GM19025 (cell line): ENCODE data around the gene ACOT8.
"Not testable (repeated sequence)": the region's sequence is repeated elsewhere in the genome, so short reads cannot be mapped to it uniquely, and the experiment has no call there.

ENCODE experiments used
- ATAC-seq: cut with Tn5 transposase; IDR thresholded peaks from one replicate; pipeline ENCODE4 v1.9.1; 2021; ENCODE audit warnings: mild to moderate bottlenecking, low read depth, moderate library complexity; ENCODE audit not compliant: unreplicated experiment

Gene ACOT8

GRCh38 chr20:45857114-45857881 lies at the start of gene ACOT8, which contains the start of gene ZSWIM3:
TSS of gene ACOT8 (minus strand) at chr20:45857392. CDS start at chr20:45857315, 77 bp downstream.
TSS of gene ZSWIM3 (plus strand) at chr20:45857614. CDS start at chr20:45857826, 212 bp downstream.
- peak; percentile 98 for ATAC-seq

GRCh38 chr20:45905505-45906079 lies 48.4 kb upstream of the ACOT8 start:
- no peak for ATAC-seq

- no peak for ATAC-seq
These were observed 47.7 kb upstream of the ACOT8 start for GRCh38 chr20:45904583-45905504.

- no peak for ATAC-seq
These were observed 45.1 kb upstream of the ACOT8 start for GRCh38 chr20:45902199-45902701.

- ATAC-seq, result not testable (repeated sequence)
These were observed 44.1 kb upstream of the ACOT8 start for GRCh38 chr20:45901332-45901731.

- ATAC-seq, result no peak
These were observed 42.0 kb upstream of the ACOT8 start for GRCh38 chr20:45899046-45899835.

GRCh38 chr20:45898285-45898684 lies 41.1 kb upstream of the ACOT8 start:
- no peak for ATAC-seq

- ATAC-seq, result no peak
These were observed 40.5 kb upstream of the ACOT8 start for GRCh38 chr20:45897692-45898091.

- no peak for ATAC-seq
These were observed 40.1 kb upstream of the ACOT8 start for GRCh38 chr20:45897289-45897688.

- no peak for ATAC-seq
These were observed 39.5 kb upstream of the ACOT8 start for GRCh38 chr20:45896641-45897161.

- no peak for ATAC-seq
These were observed 37.6 kb upstream of the ACOT8 start for GRCh38 chr20:45894797-45895196.

- no peak for ATAC-seq
These were observed 36.6 kb upstream of the ACOT8 start for GRCh38 chr20:45893831-45894230.

- ATAC-seq, result no peak
These were observed 35.8 kb upstream of the ACOT8 start for GRCh38 chr20:45892828-45893500.

- no peak for ATAC-seq
These were observed 35.0 kb upstream of the ACOT8 start for GRCh38 chr20:45892049-45892825.

GRCh38 chr20:45890985-45891983 lies 34.1 kb upstream of the ACOT8 start, which contains the start of the genes CTSA and NEURL2:
TSS of gene CTSA (plus strand) at chr20:45891335. CDS start at chr20:45891569, 234 bp downstream.
TSS of gene NEURL2 (minus strand) at chr20:45891208. CDS start at chr20:45890991, 217 bp downstream.
- ATAC-seq, result peak; percentile 68

GRCh38 chr20:45890077-45890984 lies 33.1 kb upstream of the ACOT8 start:
- no peak for ATAC-seq
